Activated T-helper 1 cell treated with anti-CD3 and anti-CD28 coated beads, Interleukin-2, amount 50 U/mL, for 16 hours (primary cell): ENCODE data around the gene IFNL1.
"Not testable (repeated sequence)": the region's sequence is repeated elsewhere in the genome, so short reads cannot be mapped to it uniquely, and the experiment has no call there.

Experiments
- DNase-seq, 2 donors: peaks; one replicate each; pipeline ENCODE4 v3.0.0-alpha.2; 2020; ENCODE audit warnings: low read depth in 1 of 2, low spot score in 1 of 2

IFNL1 gene

GRCh38 chr19:39308531-39309304 lies 12.5 kb downstream of the IFNL1 start:
- no peak for DNase-seq

DNA sequence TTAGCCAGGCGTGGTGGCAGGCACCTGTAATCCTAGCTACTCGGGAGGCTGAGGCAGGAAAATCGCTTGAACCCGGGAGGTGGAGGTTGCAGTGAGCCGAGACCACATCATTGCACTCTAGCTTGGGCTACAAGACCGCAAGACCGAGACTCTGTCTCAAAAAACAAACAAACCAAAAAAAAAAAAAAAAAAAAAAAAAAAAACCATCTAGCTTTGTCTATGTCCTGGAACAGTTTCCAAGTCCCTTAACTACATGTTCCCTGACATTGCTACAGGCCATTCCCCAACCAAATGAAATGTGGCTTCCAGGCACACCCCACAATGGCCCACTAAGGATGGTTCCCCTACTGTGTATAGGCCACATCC lies 13.1 kb downstream of the IFNL1 start:
- DNase-seq: not testable (repeated sequence)

- DNase-seq: no peak
Observed at GRCh38 chr19:39310558-39311311, 14.5 kb downstream of the IFNL1 start.

DNA sequence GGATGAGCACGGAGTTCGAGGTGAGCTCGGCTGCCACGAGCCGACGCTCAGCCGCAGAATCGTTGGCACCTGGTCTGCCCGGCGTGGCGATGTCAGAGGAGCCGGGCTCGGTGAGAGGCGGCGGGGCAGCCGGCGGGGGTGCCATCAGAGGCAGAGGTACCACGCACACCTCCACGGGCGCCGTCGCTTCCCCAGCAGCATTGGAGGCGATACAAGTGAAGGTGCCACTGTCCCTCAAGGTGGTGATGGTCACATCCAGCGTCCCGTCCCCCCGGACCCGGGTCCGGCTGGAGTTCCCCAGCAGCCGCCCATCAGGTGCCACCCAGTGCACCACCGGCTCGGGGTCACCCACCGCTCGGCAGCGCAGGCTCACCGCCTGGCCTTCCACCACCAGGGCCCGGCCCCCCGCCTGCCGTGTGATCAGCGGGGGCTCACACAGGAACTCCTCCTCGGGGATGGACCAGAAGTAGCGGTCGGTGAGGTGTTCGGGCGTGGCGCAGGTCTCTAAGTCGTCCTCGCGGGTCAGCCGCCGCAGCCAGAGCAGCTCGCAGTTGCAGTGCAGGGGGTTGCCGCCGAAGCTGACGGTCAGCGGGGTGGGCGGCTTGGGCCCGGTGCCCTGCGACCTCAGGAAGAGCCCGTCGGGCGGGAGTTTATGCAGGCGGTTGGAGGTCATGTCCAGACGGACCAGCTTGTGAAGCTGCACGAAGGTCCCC lies 18.0 kb downstream of the IFNL1 start:
- DNase-seq: no peak

- DNase-seq: no peak
Observed at GRCh38 chr19:39315933-39316332, 19.7 kb downstream of the IFNL1 start.

DNA sequence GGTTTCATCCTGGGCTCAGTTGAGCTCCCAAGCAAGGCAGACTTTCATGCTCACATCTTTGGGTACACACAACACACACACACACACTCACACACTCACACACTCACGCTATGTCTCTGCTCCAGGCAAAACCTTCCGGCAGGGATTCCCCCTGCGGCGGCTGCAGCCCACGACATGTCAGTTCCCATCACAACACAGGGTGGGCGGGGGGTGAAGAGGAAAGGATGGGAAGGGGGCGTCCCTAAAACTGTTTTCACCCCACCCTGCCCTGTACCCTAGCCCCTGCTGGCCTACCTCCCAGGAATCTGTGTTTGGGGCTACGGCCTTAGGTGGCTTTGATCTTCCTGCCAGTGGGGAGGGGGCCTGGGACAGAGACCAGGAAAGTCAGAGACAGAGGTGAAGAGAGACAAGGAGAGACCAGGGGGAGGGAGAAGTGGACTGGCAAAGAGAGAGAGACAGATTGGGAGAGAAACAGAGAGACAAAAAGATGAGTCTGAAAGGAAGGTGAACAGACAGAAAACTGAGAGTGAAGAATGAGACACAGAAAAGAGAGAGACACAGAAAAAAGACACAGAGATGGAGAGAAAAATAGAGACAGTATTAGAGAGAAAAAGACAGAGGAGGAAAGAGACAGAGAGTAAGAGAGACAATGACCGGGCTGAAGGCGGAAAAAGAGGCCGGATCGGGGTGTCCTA lies 20.6 kb downstream of the IFNL1 start:
- no peak for DNase-seq

DNA sequence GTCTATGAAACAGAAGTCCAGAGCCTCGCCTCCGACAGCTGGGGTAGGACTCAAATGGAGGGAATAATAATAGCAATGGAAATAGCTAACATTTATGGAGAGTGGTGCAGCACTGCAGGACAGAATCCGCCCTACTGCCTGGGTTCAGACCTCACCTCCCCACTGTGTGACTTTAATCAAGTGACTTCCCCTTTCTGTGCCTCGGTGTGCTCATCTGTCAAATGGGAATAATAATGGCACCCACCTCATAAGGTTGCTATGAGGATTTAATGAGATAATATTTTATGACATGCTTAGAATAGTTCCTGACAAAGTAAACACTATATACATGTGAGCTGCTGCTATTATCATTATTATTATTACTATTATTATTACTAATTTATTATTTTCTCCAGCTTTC lies 21.3 kb downstream of the IFNL1 start:
- no peak for DNase-seq

DNA sequence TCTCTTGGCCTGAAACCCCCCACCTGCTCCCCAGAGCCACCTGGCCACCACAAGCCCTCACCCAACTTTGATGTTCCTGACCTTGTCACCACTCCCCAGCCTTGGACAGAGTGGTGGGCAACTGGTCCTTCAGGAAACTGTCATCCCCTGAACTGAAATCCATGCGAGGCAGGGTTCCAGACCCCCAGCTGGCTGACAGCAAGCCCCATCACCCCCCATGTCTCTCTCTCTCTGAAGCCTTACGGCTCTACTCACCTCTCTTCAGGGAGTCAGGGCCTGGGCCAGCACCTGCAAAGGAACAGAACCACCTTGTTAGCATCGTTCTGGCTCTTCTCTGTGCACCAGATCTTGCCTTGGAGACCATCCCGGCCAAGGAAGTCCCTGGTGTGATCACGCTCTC lies 21.9 kb downstream of the IFNL1 start:
- no peak for DNase-seq

- DNase-seq: no peak
Observed at GRCh38 chr19:39318690-39319089, 22.5 kb downstream of the IFNL1 start.

- DNase-seq: no peak
Observed at GRCh38 chr19:39319098-39319891, 23.1 kb downstream of the IFNL1 start.

- DNase-seq: no peak
Observed at GRCh38 chr19:39319892-39320248, 23.7 kb downstream of the IFNL1 start.

GRCh38 chr19:39321117-39321831 lies 25.1 kb downstream of the IFNL1 start:
- DNase-seq: no peak

DNA sequence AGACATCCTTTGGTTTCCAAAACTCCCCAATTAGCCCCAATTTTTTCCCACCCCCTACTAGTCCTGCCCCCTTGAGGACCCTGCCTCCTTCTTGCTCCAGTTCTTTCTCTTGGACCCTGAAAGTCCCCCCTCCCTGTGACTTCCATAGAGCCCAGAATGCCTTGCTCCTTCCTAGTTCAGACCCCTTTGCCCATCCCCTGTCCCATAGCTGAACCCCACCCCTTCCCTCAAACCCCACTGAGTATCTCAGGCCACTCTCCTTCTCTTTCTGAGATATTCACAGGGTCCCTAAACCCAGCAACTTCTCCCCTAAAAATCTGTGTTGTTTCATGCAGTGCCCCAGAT lies 25.6 kb downstream of the IFNL1 start:
- DNase-seq: no peak

DNA sequence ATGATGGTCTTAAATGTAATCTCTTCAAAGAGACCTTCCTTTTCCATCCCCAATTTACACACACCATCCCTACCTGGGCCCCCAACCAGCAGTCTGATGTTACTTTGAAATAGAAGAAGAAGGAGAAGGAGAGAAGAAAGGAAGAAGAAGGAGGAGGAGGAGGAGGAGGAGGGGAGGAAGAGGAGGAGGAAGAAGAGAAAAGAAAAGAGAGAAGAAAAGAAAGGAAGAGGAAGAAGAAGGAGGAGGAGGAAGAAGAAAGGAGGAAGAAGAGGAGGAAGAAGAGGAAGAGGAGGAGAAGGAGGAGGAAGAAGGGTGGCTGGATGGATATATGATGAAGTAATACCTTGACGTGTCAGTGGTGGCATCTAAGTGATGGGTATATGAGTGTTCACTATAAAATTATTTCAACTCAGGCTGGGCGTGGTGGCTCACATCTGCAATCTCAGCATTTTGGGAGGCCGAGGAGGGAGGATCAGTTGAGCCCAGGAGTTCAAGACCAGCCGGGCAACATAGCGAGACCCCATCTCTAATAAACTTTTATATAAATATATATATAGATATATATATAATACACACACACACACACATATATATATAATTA lies 28.1 kb downstream of the IFNL1 start:
- DNase-seq: no peak

DNA sequence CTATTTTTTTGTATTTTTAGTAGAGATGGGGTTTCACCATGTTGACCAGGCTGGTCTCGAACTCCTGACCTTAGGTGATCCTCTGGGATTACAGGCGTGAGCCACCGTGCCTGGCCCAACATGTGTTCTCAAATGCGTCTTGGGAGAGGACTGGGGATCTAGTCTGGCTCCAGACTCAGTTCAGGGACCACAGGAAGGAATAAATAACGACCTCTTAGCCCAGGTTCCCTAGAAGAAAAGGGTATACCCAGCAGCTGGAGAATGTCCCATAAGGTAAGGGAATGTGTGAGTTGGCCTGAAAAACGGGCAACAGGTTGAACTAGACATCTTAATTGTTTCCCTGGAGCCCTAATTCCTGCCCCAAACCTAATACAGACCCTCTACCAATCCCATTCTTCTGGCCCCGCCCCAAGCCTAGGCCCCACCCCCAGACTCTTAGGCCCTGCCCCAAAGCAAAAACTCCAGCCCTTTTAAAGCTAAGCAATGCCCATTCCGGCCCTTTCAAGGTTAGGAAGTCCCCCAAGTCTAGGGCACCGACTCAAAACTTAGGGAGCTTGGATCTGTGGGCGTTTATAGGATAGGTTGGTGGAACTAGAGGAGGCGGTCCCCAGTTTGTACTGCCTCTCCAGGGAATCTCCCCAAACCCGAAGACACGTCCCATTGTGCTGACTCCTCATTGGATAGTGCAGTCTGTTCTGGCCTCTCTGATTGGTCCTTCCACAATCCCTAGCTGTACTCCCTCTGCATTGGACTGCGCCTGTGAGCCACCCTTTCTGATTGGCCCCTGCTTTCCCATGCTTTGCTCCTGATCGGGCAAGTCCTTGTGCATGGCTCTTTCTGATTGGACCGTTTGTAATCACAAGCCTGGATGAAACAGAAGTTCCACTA lies 29.8 kb downstream of the IFNL1 start:
- no peak for DNase-seq

DNA sequence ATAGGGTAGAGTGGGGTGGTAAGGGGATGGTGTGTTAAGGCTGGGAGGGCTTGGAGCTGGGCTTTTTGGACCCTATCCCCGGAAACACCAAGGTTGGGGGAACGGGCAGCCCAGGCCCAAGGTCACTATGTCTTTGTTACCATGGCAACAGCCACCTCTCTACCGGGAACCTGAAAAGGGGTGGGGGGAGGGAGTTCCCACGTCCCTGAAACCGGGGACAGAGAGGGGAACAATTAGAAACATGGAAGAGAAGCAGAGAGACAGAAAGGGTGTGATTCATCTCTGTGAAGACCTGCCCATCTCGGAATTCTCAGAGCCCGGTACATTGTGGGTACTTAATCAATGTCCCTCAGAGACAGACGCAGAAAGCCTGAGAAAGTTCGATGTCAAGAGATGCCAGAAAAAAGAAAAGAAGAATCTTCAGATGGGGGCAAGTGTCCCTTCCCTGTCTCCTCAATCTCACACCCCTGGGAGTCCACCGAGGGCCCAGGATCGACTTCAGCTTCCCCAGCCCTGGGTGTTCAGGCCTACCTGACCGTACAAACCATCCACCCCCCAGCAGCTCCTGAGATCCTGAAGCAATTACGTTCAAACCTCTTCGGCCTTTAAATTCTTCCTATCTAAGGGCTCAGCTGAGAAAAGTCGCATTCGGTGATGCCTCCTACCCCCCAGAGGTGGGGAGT lies 31.3 kb downstream of the IFNL1 start:
- no peak for DNase-seq

DNA sequence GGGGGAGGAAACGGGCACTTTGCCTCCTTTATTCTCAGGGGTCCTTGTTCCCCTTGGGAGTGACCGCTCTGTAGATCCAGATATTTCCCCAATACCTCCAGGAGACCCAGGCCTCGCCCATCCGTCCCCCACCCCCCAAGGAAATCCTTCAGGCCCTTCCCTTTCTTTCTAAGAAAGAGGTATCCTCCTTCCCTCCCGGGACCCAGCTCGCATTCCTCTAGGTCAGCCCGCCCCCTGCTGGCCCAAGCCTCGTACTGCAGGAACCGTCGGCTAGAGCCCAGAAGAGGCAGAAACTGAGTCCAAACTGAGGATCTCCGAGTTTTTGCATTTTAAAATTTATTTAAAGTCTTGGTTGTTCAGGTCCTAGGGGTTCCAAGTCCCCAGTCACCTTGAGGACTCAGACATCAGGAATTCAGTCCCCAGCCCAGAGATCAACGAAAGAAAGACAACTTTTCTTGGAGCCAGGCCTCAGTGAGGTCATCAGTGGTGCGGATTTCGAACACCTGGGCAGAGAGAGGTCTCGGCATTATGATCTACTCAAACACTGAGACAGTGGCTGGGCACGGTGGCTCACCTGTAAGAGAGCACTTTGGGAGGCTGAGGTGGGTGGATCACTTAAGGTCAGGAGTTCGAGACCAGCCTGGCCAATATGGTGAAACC lies 32.0 kb downstream of the IFNL1 start:
- DNase-seq: peak; percentile 74 to 79

- no peak for DNase-seq
Observed at GRCh38 chr19:39329948-39330347, 33.7 kb downstream of the IFNL1 start.
